CD4-positive, alpha-beta T cell treated with Interleukin-4 for 1 hour (primary cell): ENCODE results near the gene GPX4.
A peak's percentile ranks its signal among the peaks of the same experiment; 100 is the strongest.
"Not testable (repeated sequence)": the region's sequence is repeated elsewhere in the genome, so short reads cannot be mapped to it uniquely, and the experiment has no call there.

Experiments
- DNase-seq, 2 donors: peaks; one replicate each; pipeline ENCODE4 v3.0.0-alpha.2; 2020 to 2022

Gene GPX4

DNA sequence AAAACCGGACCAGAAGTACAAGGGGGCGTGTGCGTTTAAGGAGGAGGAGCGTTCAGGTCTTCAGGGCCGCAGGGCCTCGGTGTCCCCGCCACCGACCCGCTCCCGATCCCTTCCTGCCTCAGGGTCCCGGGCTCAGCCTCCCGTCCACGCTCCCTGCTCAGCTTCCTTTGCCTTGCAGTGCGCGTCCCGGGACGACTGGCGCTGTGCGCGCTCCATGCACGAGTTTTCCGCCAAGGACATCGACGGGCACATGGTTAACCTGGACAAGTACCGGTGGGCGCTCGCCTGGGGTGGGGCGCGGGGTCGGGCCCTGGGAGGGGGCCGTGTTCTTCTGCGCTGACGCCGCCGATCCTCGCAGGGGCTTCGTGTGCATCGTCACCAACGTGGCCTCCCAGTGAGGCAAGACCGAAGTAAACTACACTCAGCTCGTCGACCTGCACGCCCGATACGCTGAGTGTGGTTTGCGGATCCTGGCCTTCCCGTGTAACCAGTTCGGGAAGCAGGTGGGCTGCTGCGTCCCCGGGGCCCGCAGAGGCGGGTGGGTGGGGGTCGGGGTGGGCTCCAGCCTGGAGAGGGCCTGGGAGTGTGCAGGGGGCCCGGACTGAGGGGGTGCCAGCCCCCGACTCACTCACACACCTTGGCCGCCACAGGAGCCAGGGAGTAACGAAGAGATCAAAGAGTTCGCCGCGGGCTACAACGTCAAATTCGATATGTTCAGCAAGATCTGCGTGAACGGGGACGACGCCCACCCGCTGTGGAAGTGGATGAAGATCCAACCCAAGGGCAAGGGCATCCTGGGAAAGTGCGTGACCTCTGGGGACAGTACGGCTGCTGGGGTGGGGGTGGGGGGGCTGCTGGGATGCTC is 1.4 kb downstream of the GPX4 start:
- no peak for DNase-seq

DNA sequence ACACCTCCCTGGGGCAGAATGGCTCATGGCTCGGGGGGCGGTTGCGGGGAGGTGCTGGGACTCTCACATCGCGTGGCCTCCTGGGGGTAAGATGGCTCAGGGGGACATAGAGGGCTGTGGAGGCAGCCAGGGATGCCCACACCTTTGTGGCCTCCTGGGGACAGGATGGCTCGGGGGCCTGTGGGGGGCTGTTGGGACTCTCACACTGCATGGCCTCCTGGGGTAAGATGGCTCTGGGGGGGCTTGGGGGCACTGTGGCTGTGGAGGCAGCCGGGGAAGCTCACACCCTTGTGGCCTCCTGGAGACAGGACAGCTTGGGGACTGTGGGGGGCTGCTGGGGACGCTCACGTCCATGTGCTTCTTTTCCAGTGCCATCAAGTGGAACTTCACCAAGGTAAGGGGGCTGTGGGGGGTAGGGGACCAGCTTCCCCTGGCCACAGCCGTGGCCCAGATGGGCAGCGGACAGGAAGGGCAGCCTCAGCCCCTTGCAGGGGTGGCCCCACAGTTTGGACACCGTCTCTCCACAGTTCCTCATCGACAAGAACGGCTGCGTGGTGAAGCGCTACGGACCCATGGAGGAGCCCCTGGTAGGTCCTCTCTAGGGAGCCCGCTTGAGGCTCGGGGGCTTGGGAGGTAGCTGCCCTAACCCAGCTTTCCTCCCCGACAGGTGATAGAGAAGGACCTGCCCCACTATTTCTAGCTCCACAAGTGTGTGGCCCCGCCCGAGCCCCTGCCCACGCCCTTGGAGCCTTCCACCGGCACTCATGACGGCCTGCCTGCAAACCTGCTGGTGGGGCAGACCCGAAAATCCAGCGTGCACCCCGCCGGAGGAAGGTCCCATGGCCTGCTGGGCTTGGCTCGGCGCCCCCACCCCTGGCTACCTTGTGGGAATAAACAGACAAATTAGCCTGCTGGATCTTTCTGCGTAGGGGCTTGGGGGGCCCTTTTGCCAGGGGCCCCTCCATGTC is 2.4 kb downstream of the GPX4 start:
- no peak for DNase-seq

DNA sequence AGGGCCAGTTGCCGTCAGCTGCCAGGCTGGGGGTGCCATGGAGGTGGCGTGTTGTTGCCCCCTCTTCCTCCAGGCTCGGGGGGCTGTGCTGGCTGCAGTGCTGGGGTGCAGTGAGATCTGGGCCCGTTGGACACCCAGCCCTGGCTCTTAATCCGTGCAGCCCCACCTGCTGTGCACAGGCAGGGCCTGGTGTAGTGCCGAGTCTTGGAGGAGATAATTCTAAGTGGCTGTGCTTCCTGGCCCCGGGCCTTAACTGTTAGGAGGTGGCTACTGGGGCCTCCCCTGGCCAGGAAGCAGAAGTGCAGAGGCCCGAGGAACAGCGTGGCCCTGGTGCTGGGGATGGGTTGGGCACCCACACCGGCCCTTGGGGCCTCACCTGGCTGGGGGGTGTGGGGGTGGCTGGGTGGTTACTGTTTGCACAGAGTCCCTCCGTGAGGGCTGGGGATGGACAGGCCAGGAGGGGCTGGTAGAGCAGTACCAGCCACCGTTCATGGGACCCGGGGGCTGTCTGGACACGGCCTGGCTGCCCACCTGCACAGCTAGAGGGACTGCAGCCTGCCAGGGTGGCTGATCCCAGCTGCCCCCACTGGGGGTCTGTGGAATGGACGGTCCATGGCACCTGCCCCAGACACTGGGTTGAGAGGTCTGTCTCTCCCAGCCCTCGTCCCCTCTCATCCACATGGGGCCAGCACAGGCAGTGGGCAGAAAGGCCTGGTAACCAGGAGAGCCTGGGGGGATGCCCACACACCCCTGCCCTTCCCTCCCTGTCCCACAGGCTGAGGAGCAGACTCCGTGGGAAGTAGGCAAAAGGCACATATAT is 3.3 kb downstream of the GPX4 start:
- no peak for DNase-seq

DNA sequence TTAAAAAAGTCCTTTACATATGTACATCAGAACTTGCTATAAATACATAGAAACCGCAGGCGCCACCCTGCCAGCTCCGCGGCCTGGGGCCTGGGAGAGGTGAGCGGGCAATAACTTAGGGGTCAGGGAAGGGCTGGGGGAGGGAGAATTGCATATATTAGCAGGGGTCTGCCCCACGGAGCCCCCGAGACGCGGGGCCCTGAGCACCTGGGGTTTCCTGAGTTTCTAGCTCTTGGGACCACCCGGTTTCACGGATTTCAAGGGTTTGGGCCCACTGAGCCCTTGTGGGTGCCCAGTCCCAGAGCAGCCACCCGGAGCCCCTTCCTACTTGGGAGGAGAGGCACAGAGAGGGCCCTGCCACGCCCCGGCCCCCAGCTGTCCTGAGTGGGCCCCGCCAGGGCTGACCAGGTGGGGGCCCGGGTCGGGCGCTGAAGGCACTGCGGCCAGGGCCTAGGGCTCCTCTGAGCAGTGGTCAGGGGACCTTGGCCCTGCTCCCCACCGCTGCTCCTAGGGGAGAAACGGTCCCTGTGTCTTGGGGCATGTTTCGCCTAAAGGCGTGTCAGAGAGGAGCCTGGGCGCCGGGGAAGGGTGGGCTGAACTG is 4.0 kb downstream of the GPX4 start:
- no peak for DNase-seq

DNA sequence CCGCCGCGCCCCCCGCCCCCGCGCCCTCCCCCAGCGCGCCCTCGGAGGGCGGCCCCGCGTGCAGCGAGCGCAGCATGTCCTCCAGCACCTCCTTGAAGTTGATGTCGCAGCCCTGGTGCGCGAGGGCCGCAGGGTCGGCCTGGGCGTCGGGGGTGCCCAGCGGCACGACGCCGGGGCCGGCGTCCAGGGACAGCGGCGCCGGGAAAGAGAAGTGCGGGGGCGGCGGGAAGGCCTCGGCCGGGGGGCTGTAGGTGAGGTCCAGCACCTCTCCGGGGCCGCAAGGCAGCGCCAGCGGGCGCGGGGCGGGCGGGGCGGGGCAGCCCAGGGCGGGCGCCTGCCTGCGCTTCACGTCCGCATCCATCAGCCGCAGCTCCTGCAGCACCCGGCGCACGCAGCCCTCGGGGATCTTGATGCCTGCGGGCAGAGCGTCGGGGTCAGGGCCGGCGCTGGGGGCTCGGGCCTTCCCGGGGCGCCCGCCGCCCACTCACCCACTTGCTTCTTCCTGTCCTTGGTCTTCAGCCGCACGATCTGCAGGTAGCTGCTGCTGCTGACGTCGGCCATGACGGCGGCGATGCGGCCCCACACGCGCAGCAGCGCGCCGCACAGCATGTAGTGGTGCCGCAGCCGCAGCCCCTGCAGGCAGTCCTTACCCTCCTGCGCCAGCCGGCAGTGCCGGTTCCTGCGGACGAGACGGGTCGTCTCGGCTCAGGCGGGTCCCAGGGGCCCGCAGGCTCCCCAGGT is 4.7 kb downstream of the GPX4 start:
- no peak for DNase-seq

DNA sequence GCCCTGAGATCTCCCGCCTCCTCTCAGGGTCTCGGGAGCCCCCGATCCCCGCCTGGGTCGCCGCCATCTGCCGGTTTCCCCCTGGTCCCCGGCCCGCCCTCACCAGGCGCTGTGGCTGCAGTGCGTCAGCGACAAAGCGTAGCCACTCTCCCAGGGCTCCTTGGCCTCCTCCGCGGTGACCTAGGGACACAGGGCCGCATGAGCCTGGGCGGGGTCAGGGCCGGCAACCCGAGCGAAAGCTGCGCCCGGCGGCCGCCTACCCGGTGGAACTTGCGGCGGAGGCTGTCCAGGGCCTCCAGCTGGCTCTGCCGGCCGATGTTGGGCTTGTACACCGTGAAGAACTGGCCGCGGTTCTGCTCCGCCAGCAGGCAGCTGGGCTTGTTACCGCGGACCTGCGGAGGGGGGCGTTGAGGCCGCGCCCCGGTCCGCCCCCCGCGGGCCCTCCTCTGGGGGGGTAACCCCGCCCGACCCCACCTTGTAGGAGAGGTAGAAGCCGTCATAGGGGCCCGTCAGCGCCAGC is 5.3 kb downstream of the GPX4 start:
- no peak for DNase-seq

DNA sequence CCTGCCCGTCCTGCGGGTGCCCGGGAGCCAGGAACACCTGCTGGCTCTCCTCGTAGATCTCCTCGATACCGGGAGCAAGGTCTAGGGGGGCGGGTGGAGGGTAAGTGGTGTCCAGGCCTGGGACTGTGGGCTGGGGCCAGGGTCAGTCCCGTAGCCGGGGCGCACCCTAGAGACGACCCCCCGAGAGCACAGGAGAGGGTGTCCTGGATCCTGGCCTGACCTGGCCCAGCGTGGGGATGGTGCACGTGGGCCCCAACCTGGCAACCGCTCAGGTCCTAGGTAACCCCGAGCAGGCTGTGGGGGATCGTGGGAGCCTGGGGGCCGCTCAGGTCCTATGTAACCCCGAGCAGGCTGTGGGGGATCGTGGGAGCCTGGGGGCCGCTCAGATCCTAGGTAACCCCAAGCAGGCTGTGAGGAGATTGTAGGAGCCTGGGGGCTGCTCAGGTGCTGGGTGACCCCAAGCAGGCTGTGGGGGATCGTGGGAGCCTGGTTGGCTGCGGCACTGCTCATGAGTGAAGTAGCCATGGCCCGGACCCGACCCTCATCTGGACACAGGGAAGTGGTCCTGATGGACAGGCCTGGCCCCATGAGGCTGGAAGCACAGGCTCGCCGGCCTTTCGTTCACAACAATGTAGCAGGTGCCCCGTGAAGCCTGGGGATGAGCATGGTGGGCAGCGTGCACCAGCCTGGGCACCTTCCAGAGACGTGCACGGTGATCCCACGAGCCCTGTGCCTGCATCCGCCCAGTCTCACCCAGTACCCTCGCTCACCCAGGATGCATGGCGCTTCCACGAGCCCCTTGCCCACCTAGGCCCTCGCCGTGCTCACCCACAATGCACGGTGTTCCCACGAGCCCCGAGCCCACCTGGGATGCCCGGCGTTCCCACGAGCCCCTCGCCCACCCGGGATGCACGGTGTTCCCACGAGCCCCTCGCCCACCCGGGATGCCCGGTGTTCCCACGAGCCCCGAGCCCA is 6.2 kb downstream of the GPX4 start:
- no peak for DNase-seq

DNA sequence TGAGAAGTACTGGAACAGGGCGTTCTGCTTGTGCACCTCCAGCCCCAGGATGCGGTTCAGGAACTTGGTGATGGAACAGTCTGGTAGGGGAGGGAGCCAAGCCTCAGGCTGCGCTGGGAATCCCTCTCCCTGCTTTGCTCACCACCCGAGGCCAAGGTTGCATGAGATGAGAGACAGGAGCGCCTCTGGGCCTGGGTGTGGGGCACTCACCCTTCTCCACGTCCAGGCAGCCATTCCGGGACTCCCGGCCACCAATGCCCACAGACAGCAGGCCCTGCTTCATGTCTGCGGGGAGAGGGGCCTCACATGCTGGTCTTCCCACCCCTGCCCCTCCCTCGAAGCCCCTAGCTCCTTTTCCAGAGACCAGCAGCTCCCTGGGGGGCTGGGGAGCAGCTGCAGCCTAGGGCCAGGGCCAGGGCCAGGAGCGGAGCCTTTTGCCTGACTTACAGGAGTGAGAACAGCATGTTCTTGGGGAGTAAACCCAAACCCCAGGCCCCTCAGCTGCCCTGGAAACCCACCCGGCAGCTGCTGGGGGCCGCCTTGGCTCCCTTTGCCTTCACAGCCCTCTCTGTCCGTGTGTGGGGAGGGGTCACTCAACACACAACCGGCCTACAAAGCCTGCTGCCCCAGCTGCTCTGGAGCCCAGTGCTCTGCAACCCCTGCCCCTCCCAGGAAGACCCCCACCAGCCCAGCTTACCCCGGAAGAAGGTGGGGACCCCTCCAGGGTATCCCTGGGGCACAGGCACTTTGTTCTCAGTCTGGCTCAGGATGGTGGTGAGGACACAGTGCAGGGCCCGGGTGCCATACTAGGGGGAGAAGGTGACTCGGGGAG is 7.2 kb downstream of the GPX4 start:
- no peak for DNase-seq

DNA sequence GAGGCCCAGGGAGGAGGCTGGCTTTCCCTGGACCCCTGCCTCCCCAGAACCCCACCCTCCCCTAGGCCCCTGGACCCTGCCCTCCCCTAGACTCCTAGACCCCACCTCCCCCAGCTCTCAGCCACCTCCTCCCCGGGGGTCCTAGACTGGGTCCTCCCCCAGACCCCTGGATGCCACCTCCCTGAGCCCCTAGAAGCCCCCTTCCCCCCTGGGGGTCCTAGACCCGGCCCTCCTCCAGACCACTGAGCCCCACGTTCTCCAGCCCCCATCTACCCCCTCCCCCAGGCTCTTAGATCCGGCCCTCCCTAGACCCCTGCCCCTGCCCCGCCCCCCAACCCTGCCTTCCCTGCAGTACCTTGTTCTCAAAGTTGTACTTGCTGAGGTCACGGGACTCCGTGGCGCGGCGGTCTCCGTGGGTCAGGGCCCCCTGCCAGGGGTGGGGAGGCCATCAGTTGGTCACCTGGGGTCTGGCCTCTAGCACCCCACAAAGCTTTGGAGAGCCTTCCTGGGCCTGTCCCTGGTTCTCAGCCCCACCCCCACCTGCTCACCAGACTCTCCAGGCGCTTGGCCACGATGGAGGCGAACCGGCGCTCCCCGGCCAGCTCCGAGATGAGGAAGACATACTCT is 8.0 kb downstream of the GPX4 start:
- DNase-seq: no peak

DNA sequence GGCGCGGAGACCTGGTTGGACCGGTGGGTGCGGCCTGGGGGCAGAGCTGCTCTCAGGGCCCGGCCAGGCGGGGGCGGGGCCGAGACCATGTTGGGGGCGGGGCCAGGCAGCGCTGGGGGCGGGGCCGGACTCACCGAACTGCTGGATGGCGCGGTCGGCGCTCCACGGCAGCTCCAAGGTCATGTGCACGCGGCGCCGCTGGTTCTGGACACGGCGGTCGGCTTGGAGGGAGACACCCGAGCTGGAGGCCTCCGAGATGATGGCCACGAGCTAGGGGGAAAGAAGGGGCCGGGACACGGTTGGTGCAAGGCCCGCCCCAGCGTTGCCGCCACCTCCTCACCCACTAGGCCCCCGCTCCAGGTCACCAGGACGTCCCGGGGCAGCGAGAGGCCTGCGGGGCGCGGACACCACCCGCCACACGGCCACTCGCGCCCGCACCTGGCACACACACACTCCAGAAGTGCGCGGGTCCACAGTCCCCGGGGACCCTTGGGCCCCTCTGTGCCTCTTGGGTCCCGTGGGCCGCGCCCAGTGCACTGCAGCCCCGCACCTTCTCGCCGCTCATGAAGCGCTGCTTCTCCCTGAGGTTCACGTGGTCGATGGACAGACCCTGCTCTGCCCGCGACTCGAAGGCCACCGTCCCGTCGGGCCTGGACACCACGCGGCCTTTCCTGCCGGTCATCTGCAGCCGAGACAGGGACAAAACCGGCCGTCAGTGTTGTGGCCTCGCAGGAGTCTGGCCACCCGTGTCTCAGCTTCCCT is 8.7 kb downstream of the GPX4 start:
- DNase-seq: no peak

DNA sequence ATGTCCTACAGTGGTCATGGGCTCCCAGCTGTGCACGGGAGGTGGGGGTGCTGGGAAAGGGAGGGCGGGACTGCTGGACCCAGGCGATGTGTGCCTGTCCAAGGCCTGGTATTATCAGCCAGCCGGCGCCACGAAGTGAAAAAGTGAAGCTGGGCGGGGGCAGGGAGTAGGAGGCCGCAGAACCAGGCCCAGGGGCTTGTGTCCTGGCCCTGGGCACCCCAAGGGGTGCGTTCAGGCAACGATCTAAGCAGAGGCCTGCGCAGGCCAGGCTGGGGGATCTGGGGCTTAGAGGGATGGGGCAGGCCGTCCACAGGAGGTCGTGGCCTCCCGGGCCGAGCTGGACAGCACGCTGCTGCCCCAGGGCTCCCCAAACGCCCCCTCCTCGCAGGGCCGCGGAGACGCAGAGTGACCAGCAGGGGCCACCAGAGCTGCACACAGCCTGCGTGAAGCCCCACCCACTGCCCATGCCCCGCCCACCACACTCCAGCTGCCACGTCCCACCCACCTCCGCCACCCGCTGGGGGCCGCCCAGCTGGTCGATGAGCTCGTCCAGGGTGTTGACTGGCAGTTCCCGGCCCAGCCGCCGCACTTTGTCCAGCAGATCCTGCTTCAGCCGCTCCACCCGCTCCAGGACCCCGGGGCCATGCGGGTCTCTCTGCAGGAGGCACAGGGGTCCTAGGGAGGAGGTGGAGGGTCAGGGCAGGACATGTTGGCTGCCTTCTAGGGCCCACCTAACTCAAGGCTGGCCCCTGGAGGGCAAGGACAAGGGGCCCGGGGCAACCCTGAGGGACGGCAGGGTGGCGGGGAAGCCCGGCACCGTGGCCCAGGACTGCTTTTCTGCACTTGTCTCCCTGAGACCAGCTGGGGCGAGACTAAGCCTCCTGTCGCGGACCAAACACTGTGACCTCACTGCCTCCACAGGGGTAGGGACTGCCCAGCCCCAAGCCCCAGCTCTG is 9.5 kb downstream of the GPX4 start:
- DNase-seq: peak; percentile 88 to 89

DNA sequence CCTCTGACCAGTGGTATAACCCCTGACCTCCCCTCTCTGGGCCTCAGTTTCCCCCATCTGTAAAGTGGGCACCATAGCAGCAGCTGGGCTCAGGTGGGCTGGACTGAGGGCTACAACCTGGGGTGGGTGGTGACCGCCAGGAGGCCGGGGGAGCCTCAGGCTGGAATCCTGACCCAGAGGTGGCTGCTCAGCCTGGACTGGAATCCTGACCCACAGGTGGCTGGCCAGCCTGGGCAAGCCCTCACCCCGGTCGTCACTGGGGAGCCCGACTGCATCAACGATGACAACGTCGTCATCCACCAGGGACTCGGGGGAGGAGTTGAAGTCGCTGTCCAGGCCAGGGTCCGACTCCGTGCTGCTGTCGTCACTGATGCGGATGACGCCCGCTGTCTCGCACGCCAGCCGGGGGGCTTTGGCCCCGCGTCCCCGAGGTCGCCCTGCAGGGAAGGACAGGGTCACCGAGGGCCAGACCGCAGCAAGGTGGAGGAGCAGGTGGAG is 10.2 kb downstream of the GPX4 start:
- no peak for DNase-seq

DNA sequence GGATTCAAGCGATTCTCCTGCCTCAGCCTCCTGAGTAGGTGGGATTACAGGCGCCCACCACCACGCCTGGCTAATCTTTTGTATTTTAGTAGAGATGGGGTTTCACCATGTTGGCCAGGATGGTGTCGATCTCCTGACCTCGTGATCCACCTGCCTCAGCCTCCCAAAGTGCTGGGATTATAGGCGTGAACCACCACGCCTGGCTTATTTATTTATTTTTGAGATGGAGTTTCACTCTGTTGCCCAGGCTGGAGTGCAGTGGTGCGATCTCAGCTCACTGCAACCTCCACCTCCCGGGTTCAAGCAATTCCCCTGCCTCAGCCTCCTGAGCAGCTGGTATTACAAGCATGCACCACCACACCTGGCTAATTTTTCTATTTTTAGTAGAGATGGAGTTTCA is 10.9 kb downstream of the GPX4 start:
- not testable (repeated sequence) for DNase-seq

DNA sequence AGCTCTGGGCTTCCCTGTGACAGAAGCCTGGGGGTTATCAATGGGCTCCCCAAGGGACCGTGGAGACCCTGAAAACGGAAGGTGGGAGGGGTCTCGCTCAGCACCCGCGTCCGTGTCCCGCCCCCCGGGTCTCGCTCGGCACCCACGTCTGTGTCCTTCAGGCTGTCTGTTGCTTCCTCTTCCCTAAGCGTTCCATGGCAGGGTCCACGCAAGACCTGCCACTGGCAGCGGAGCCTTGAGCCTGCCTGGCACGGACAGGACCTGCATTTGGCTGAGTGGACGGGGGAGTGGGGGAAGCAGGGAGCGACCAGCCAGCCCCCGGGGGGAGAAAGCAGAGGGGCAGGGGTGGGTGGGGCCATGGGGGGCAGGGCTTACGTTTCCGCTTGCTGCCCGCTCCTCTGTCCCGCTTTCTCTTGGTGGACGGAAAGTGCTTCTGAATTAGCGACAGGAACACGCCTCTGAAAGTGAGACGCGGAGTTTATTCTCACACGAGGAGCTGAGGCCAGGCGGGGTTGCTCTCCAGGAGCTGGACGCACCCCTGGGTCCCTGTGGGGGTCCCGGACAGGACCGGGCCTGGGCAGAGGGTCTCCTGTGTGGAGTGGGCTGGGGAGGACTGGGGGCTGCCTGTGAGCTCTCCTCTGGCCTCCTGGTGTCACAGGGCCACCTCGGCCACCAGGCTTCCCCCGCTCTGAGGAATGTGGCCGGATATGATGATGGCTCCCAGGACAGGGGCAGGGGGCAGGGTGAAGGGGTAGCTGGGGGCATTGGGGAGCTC is 12.0 kb downstream of the GPX4 start:
- DNase-seq: no peak

DNA sequence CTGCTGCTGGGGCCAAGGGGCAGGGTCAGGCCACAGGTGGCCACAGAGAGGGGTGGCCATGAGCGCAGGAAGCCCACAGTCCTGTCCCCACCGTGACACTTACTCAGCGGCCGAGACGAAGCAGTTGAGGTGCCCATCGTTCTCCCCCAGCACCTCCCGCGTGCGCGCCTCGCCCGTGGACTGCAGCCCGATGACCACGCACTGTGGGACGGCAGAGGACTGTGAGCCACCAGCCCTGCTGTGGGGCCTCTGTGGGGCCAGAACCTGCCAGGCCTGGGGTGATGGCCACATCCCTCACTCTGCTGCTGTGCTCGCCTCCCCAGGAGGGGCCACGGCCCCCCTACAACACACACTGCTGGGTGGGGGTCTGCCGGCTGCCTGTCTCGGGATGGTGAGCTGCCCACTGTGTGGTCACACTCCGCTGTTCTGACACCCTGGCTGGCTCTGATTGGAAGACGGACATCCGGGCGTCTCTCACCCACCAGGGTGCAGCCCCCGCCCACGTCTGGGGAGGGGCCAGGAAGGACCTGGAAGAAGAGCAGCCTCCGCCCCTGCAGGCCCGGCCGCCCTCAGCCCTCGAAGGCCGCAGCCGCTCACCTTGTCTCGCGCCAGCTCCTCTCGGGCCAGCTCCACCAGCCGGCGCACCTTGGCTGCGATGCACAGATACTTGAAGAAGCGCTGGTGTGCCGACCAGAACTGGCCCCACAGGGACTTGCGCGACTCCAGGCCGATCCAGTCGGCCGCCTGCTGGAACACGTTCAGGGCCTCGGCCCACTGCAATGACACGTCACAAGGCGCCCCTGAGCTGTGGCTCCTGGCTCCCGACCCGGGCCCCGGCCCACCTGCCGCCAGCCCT is 13.2 kb downstream of the GPX4 start:
- no peak for DNase-seq
